ENCODE data around the gene MYBBP1A.

MYBBP1A gene

DNA sequence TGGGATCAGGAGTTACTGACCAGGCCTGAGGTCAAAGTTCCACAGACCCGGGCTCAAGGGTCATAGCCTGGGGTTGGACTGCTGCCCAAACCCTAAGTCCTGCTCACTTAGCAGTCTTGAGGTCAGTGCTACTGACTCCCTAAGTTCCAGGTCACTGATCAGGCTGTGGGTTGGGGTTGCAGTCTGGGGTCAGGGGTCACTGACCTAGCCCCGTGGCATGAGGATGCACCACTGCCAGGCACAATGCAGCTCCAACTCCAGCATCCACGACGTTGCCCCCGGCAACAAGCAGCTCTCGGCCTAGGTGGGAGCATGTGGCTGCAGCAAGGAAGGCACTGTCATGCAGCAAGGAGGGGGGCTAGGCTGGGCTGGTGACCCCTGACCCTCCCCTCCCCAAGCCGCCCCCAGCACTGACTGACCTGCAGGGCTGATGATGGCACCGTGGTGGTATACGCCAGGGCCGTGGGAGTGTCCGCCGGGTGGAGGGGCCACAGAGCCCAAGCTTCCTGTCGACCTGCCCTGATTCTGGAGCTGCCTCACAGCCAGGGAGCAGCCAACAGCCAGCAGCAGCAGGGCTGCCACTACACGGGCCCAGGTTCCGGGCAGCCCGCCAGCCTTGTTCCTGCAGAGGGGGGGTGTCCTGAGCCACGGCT lies 4.1 kb upstream of the MYBBP1A start:
- Histone ChIP-seq H3K36me3 (ENCODE audit: insufficient read depth, insufficient read length, low read length) (peaks cover 3% of the 10 kb centered on the region), H3K4me3 (ENCODE audit: insufficient read length, low read depth) (no peak overlapping the region), H3K9me3 (ENCODE audit: insufficient read depth, low read length) (no peaks in the 10 kb centered on the region), H3K9ac (ENCODE audit: insufficient read length, low read depth) (no peak overlapping the region), H3K27me3 (ENCODE audit: insufficient read depth, insufficient read length) (no peaks in the 10 kb centered on the region), H3K4me1 (ENCODE audit: insufficient read depth, insufficient read length) (peaks cover 3% of the 10 kb centered on the region)
- TF ChIP-seq SUZ12 (IDR thresholded peaks at IDR 0.05; ENCODE audit: extremely low read depth, insufficient read depth, insufficient read length) (no peak), ZNF274 (IDR thresholded peaks at IDR 0.05; ENCODE audit: low read depth, low read length) (no peak), YY1 (IDR thresholded peaks at IDR 0.05; ENCODE audit: insufficient read depth, insufficient read length) (no peak)
- no peak for DNase-seq (ENCODE audit: low read depth, low spot score)

DNA sequence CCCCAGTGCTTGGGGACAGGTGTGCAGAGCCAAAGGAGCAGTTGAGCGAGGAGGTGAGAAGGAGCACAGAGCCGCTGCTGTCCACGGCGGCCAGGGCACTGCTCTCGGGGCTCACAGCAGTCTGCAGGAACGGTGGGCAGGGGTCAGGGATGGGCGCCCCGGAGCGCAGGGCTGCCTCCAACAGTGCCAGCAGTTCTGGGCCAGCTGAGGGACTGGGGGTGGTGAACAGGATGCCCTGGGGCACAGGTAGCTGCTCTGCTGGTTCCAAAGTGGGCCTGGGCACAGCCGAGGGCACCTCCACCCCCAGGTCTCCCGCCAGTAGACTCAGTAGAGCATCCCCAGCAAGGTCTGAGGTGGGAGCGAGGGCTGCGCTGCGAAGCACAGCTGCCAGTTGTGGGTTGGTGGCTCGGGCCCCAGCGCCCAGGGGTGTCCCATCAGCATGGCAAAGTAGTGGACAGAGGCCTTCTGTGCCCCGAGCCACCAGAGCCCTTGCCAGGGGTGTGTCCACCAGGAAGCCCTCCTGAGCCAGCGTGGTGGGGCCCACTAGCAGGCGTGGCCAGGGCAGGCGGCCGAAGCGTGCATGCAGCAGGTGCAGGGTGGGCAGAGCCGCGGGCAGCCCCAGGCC lies 3.3 kb upstream of the MYBBP1A start:
- DNase-seq (ENCODE audit: low read depth, low spot score) = no peak
- no peak overlapping the region for H3K9ac ChIP-seq (ENCODE audit: insufficient read length, low read depth)
- H3K36me3 ChIP-seq (ENCODE audit: insufficient read depth, insufficient read length, low read length) = peaks cover 11% of the 10 kb centered on the region
- TF ChIP-seq YY1 (IDR thresholded peaks at IDR 0.05; ENCODE audit: insufficient read depth, insufficient read length) = no peak
- TF ChIP-seq SUZ12 (IDR thresholded peaks at IDR 0.05; ENCODE audit: extremely low read depth, insufficient read depth, insufficient read length) = no peak
- no peak for TF ChIP-seq ZNF274 (IDR thresholded peaks at IDR 0.05; ENCODE audit: low read depth, low read length)
- H3K4me3 ChIP-seq (ENCODE audit: insufficient read length, low read depth) = no peak overlapping the region
- H3K4me1 ChIP-seq (ENCODE audit: insufficient read depth, insufficient read length) = peaks cover 6% of the 10 kb centered on the region
- no peaks in the 10 kb centered on the region for H3K27me3 ChIP-seq (ENCODE audit: insufficient read depth, insufficient read length)
- no peaks in the 10 kb centered on the region for H3K9me3 ChIP-seq (ENCODE audit: insufficient read depth, low read length)

DNA sequence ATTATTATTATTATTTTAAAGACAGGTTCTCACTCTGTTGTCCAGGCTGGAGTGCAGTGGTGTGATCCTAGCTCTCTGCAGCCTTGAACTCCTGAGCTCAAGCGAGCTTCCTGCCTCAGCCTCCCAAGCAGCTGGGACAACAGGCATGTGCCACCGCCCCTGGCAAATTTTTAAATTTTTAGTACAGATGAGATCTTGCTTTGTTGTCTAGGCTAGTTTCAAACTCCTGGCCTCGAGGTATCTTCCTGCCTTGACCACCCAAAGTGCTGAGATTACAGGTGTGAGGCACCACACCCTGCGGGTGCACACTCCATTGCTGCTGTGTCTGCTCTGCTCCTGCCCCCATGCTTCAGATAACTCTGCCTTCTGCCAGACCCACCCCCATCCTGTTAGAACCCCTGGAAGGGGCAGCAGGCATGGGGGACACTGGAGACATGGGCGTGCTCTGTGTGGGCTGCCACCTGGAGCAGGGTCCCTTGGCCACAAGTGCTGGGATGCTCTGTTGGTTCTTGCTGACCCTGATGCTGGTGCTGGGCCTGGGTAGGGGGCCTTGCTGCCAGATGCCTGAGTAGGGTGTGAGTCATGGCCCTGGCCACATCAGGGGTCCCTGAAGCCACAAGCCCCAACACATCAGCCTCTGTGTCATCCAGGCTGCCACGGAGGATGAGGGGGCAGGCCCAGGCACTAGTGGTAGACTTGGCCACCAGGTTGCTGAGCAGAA lies 2.6 kb upstream of the MYBBP1A start:
- Histone ChIP-seq H3K4me3 (ENCODE audit: insufficient read length, low read depth) (no peak overlapping the region), H3K9me3 (ENCODE audit: insufficient read depth, low read length) (no peaks in the 10 kb centered on the region), H3K9ac (ENCODE audit: insufficient read length, low read depth) (no peak overlapping the region), H3K27me3 (ENCODE audit: insufficient read depth, insufficient read length) (no peaks in the 10 kb centered on the region), H3K36me3 (ENCODE audit: insufficient read depth, insufficient read length, low read length) (peaks cover 16% of the 10 kb centered on the region), H3K4me1 (ENCODE audit: insufficient read depth, insufficient read length) (peaks cover 9% of the 10 kb centered on the region)
- DNase-seq (ENCODE audit: low read depth, low spot score) = no peak
- TF ChIP-seq ZNF274 (IDR thresholded peaks at IDR 0.05; ENCODE audit: low read depth, low read length) = no peak
- no peak for TF ChIP-seq YY1 (IDR thresholded peaks at IDR 0.05; ENCODE audit: insufficient read depth, insufficient read length)
- TF ChIP-seq SUZ12 (IDR thresholded peaks at IDR 0.05; ENCODE audit: extremely low read depth, insufficient read depth, insufficient read length) = no peak

GRCh38 chr17:4556996-4557395 lies 1.8 kb upstream of the MYBBP1A start:
- Histone ChIP-seq H3K36me3 (ENCODE audit: insufficient read depth, insufficient read length, low read length) (peaks cover 24% of the 10 kb centered on the region), H3K27me3 (ENCODE audit: insufficient read depth, insufficient read length) (no peaks in the 10 kb centered on the region), H3K4me3 (ENCODE audit: insufficient read length, low read depth) (no peak overlapping the region), H3K9me3 (ENCODE audit: insufficient read depth, low read length) (no peaks in the 10 kb centered on the region), H3K4me1 (ENCODE audit: insufficient read depth, insufficient read length) (peaks cover 9% of the 10 kb centered on the region), H3K9ac (ENCODE audit: insufficient read length, low read depth) (no peak overlapping the region)
- TF ChIP-seq ZNF274 (IDR thresholded peaks at IDR 0.05; ENCODE audit: low read depth, low read length) (no peak), YY1 (IDR thresholded peaks at IDR 0.05; ENCODE audit: insufficient read depth, insufficient read length) (no peak), SUZ12 (IDR thresholded peaks at IDR 0.05; ENCODE audit: extremely low read depth, insufficient read depth, insufficient read length) (no peak)
- no peak for DNase-seq (ENCODE audit: low read depth, low spot score)

GRCh38 chr17:4555873-4556759 lies 932 bp upstream of the MYBBP1A start:
- H3K27me3 ChIP-seq (ENCODE audit: insufficient read depth, insufficient read length) = no peaks in the 10 kb centered on the region
- H3K36me3 ChIP-seq (ENCODE audit: insufficient read depth, insufficient read length, low read length) = peaks cover 31% of the 10 kb centered on the region
- DNase-seq (ENCODE audit: low read depth, low spot score) = no peak
- H3K9ac ChIP-seq (ENCODE audit: insufficient read length, low read depth) = peak overlapping the region; percentile 82
- TF ChIP-seq SUZ12 (IDR thresholded peaks at IDR 0.05; ENCODE audit: extremely low read depth, insufficient read depth, insufficient read length) (no peak), ZNF274 (IDR thresholded peaks at IDR 0.05; ENCODE audit: low read depth, low read length) (no peak), YY1 (IDR thresholded peaks at IDR 0.05; ENCODE audit: insufficient read depth, insufficient read length) (no peak)
- peak overlapping the region; percentile 79 for H3K4me3 ChIP-seq (ENCODE audit: insufficient read length, low read depth)
- H3K4me1 ChIP-seq (ENCODE audit: insufficient read depth, insufficient read length) = peaks cover 13% of the 10 kb centered on the region
- H3K9me3 ChIP-seq (ENCODE audit: insufficient read depth, low read length) = no peaks in the 10 kb centered on the region

GRCh38 chr17:4554441-4554996 lies 665 bp downstream of the MYBBP1A start:
- Histone ChIP-seq H3K4me1 (ENCODE audit: insufficient read depth, insufficient read length) (peaks cover 15% of the 10 kb centered on the region), H3K36me3 (ENCODE audit: insufficient read depth, insufficient read length, low read length) (peaks cover 47% of the 10 kb centered on the region)
- no peak for TF ChIP-seq ZNF274 (IDR thresholded peaks at IDR 0.05; ENCODE audit: low read depth, low read length)
- no peak for TF ChIP-seq SUZ12 (IDR thresholded peaks at IDR 0.05; ENCODE audit: extremely low read depth, insufficient read depth, insufficient read length)
- no peak for TF ChIP-seq YY1 (IDR thresholded peaks at IDR 0.05; ENCODE audit: insufficient read depth, insufficient read length)

More at GRCh38 chr17:4554441-4554996, 665 bp downstream of the MYBBP1A start:
- Histone ChIP-seq H3K4me3 (ENCODE audit: insufficient read length, low read depth) (peak overlapping the region; percentile 79), H3K27me3 (ENCODE audit: insufficient read depth, insufficient read length) (no peaks in the 10 kb centered on the region), H3K9me3 (ENCODE audit: insufficient read depth, low read length) (no peaks in the 10 kb centered on the region), H3K9ac (ENCODE audit: insufficient read length, low read depth) (peak overlapping the region; percentile 84)
- no peak for DNase-seq (ENCODE audit: low read depth, low spot score)
